ENCODE measurements around the gene PDSS2. TPM values are rescaled to one million over a fixed set of nuclear protein-coding genes. Genes with fewer than 3 reads are reported as not detected.
"Not testable (repeated sequence)": the region's sequence is repeated elsewhere in the genome, so short reads cannot be mapped to it uniquely, and the experiment has no call there.

PDSS2 gene
- total RNA-seq, 1 donor from 2014 or later: 12.4 TPM

GRCh38 chr6:107292715-107293271, 166.6 kb downstream of the PDSS2 start:
- TF ChIP-seq CTCF (IDR thresholded peaks at IDR 0.05): no peak
- Mint-ChIP-seq H3K4me3 (ENCODE audit: unreplicated experiment) (no peak overlapping the region), H3K9me3 (ENCODE audit: unreplicated experiment) (no peaks in the 10 kb centered on the region), H3K4me1 (ENCODE audit: unreplicated experiment) (peaks cover 33% of the 10 kb centered on the region), H3K36me3 (ENCODE audit: unreplicated experiment) (no peaks in the 10 kb centered on the region), H3K27me3 (ENCODE audit: unreplicated experiment) (no peaks in the 10 kb centered on the region), H3K27ac (ENCODE audit: unreplicated experiment) (no peak overlapping the region)
- no peak for DNase-seq (ENCODE audit: extremely low spot score, unreplicated experiment)

GRCh38 chr6:107290491-107290890, 168.9 kb downstream of the PDSS2 start:
- Mint-ChIP-seq H3K27me3 (ENCODE audit: unreplicated experiment) (no peaks in the 10 kb centered on the region), H3K27ac (ENCODE audit: unreplicated experiment) (peak overlapping the region; percentile 63), H3K9me3 (ENCODE audit: unreplicated experiment) (no peaks in the 10 kb centered on the region), H3K36me3 (ENCODE audit: unreplicated experiment) (no peaks in the 10 kb centered on the region), H3K4me1 (ENCODE audit: unreplicated experiment) (peaks cover 29% of the 10 kb centered on the region), H3K4me3 (ENCODE audit: unreplicated experiment) (peak overlapping the region; percentile 43)
- no peak for DNase-seq (ENCODE audit: extremely low spot score, unreplicated experiment)
- TF ChIP-seq CTCF (IDR thresholded peaks at IDR 0.05): no peak

GRCh38 chr6:107289258-107289657, 170.1 kb downstream of the PDSS2 start:
- peaks cover 29% of the 10 kb centered on the region for H3K4me1 Mint-ChIP-seq (ENCODE audit: unreplicated experiment)
- not testable (repeated sequence) for DNase-seq (ENCODE audit: extremely low spot score, unreplicated experiment); H3K4me3 Mint-ChIP-seq (ENCODE audit: unreplicated experiment); H3K27ac Mint-ChIP-seq (ENCODE audit: unreplicated experiment); H3K27me3 Mint-ChIP-seq (ENCODE audit: unreplicated experiment); H3K36me3 Mint-ChIP-seq (ENCODE audit: unreplicated experiment); H3K9me3 Mint-ChIP-seq (ENCODE audit: unreplicated experiment)

- not testable (repeated sequence) for DNase-seq (ENCODE audit: extremely low spot score, unreplicated experiment); H3K4me3 Mint-ChIP-seq (ENCODE audit: unreplicated experiment); H3K27me3 Mint-ChIP-seq (ENCODE audit: unreplicated experiment); H3K27ac Mint-ChIP-seq (ENCODE audit: unreplicated experiment); H3K9me3 Mint-ChIP-seq (ENCODE audit: unreplicated experiment); H3K36me3 Mint-ChIP-seq (ENCODE audit: unreplicated experiment)
- H3K4me1 Mint-ChIP-seq (ENCODE audit: unreplicated experiment): peaks cover 14% of the 10 kb centered on the region
Observed at GRCh38 chr6:107285683-107286082, 173.7 kb downstream of the PDSS2 start.

- no peak for TF ChIP-seq CTCF (IDR thresholded peaks at IDR 0.05)
- H3K4me3 Mint-ChIP-seq (ENCODE audit: unreplicated experiment): no peak overlapping the region
- H3K27me3 Mint-ChIP-seq (ENCODE audit: unreplicated experiment): no peaks in the 10 kb centered on the region
- no peak overlapping the region for H3K27ac Mint-ChIP-seq (ENCODE audit: unreplicated experiment)
- peaks cover 5% of the 10 kb centered on the region for H3K4me1 Mint-ChIP-seq (ENCODE audit: unreplicated experiment)
- no peak for DNase-seq (ENCODE audit: extremely low spot score, unreplicated experiment)
- H3K36me3 Mint-ChIP-seq (ENCODE audit: unreplicated experiment): no peaks in the 10 kb centered on the region
- no peaks in the 10 kb centered on the region for H3K9me3 Mint-ChIP-seq (ENCODE audit: unreplicated experiment)
Observed at GRCh38 chr6:107284805-107285204, 174.6 kb downstream of the PDSS2 start.

GRCh38 chr6:107280791-107281190, 178.6 kb downstream of the PDSS2 start:
- TF ChIP-seq CTCF (IDR thresholded peaks at IDR 0.05): no peak
- H3K4me3 Mint-ChIP-seq (ENCODE audit: unreplicated experiment): no peak overlapping the region
- DNase-seq (ENCODE audit: extremely low spot score, unreplicated experiment): no peak
- no peak overlapping the region for H3K27ac Mint-ChIP-seq (ENCODE audit: unreplicated experiment)
- peaks cover 2% of the 10 kb centered on the region for H3K4me1 Mint-ChIP-seq (ENCODE audit: unreplicated experiment)
- no peaks in the 10 kb centered on the region for H3K27me3 Mint-ChIP-seq (ENCODE audit: unreplicated experiment)
- no peaks in the 10 kb centered on the region for H3K9me3 Mint-ChIP-seq (ENCODE audit: unreplicated experiment)
- no peaks in the 10 kb centered on the region for H3K36me3 Mint-ChIP-seq (ENCODE audit: unreplicated experiment)

- H3K36me3 Mint-ChIP-seq (ENCODE audit: unreplicated experiment); H3K4me3 Mint-ChIP-seq (ENCODE audit: unreplicated experiment); DNase-seq (ENCODE audit: extremely low spot score, unreplicated experiment); H3K9me3 Mint-ChIP-seq (ENCODE audit: unreplicated experiment); H3K4me1 Mint-ChIP-seq (ENCODE audit: unreplicated experiment); H3K27me3 Mint-ChIP-seq (ENCODE audit: unreplicated experiment); H3K27ac Mint-ChIP-seq (ENCODE audit: unreplicated experiment): not testable (repeated sequence)
Observed at GRCh38 chr6:107280001-107280400, 179.4 kb downstream of the PDSS2 start.

Measured in osteocyte (in vitro differentiated cells).